ENCODE results near the gene DAB2IP. TPM values are rescaled to one million over a fixed set of nuclear protein-coding genes. Genes with fewer than 3 reads are reported as not detected.

DAB2IP gene
- total RNA-seq, 2 donors from 2014 or later, result 70.7 to 71.0 TPM

DNA sequence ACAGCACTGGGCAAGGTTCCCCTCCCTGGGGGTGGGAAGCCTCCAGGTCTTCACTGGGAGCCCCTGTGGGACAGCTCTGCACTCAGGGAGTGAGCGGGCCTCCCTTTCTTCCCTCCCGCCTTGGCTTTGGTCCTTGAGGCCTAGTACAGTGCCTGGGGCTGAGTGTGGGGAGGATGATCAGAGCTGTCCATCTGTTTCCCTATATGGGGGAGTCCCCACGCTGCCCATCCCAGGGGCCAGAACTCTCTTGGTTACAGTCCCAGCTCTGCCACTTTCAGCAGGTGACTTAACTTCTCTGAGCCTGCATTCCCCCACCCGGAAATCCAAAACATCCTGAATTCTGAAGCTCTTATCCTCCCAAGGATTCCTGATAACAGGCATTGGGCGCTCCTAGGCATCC lies 42.6 kb downstream of the DAB2IP start:
- no peak for TF ChIP-seq CTCF (conservative IDR thresholded peaks at IDR 0.05)
- H3K9me3 Mint-ChIP-seq, result no peaks in the 10 kb centered on the region
- no peaks in the 10 kb centered on the region for H3K36me3 ChIP-seq (ENCODE audit: control insufficient read depth, insufficient read depth, low read length)
- H3K9ac ChIP-seq (ENCODE audit: extremely low read depth, low read length, poor library complexity, severe bottlenecking), result no peak overlapping the region
- DNase-seq, result no peak
- H3K36me3 Mint-ChIP-seq (ENCODE audit: low read depth), result no peaks in the 10 kb centered on the region
- peaks cover 27% of the 10 kb centered on the region for H3K4me1 ChIP-seq (ENCODE audit: control insufficient read depth, insufficient read depth, low read length)
- H3K27me3 ChIP-seq (ENCODE audit: control insufficient read depth, insufficient read depth, low read length, poor library complexity, severe bottlenecking), result no peaks in the 10 kb centered on the region
- no peak overlapping the region for H3K4me3 ChIP-seq (ENCODE audit: low read length)
- 95 to 100% methylated on average over 1 to 5 of the region's 5 CpGs for WGBS, 2 experiments (ENCODE audit: insufficient coverage in 1 of 2, insufficient read length in 1 of 2)
- H3K4me1 Mint-ChIP-seq, result peaks cover 25% of the 10 kb centered on the region
- peaks cover 7% of the 10 kb centered on the region for H3K27me3 Mint-ChIP-seq (ENCODE audit: insufficient read depth)
- peak overlapping the region; percentile 6 for H3K27ac ChIP-seq (ENCODE audit: low read depth, low read length)
- no peak overlapping the region for H3K27ac Mint-ChIP-seq
- no peak overlapping the region for H3K4me3 Mint-ChIP-seq
- no peaks in the 10 kb centered on the region for H3K9me3 ChIP-seq (ENCODE audit: control insufficient read depth, low read length)

DNA sequence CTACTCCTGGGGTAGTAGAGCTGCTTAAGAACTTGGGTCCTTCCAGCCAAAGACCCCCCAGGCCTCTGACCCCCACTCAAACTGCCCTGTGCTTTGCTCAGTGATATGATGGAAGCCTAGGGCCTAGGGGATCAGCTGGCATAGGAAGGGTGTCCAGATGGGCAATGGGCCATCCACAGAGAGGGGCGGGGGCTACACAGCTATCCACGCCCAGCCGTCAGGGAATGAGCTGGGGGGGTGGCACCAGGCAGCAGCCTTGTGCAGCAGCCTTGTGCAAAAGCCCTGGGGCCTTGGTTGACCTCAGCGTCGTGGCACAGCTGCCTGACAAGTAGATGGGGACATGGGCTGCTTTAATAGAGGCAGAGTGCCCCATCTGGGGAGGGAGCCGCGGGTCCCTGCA lies 43.2 kb downstream of the DAB2IP start:
- Mint-ChIP-seq H3K9me3 (no peaks in the 10 kb centered on the region), H3K27me3 (ENCODE audit: insufficient read depth) (peaks cover 7% of the 10 kb centered on the region), H3K27ac (no peak overlapping the region), H3K4me3 (no peak overlapping the region), H3K36me3 (ENCODE audit: low read depth) (no peaks in the 10 kb centered on the region), H3K4me1 (peaks cover 25% of the 10 kb centered on the region)
- Histone ChIP-seq H3K9me3 (ENCODE audit: control insufficient read depth, low read length) (no peaks in the 10 kb centered on the region), H3K36me3 (ENCODE audit: control insufficient read depth, insufficient read depth, low read length) (no peaks in the 10 kb centered on the region), H3K4me3 (ENCODE audit: low read length) (no peak overlapping the region), H3K27me3 (ENCODE audit: control insufficient read depth, insufficient read depth, low read length, poor library complexity, severe bottlenecking) (no peaks in the 10 kb centered on the region), H3K4me1 (ENCODE audit: control insufficient read depth, insufficient read depth, low read length) (peaks cover 27% of the 10 kb centered on the region), H3K27ac (ENCODE audit: low read depth, low read length) (peak overlapping the region; percentile 6), H3K9ac (ENCODE audit: extremely low read depth, low read length, poor library complexity, severe bottlenecking) (no peak overlapping the region)
- no peak for TF ChIP-seq CTCF (conservative IDR thresholded peaks at IDR 0.05)
- no peak for DNase-seq
- WGBS, 2 experiments (ENCODE audit: insufficient coverage in 1 of 2, insufficient read length in 1 of 2), result 81 to 88% methylated on average over 4 to 7 of the region's 7 CpGs

DNA sequence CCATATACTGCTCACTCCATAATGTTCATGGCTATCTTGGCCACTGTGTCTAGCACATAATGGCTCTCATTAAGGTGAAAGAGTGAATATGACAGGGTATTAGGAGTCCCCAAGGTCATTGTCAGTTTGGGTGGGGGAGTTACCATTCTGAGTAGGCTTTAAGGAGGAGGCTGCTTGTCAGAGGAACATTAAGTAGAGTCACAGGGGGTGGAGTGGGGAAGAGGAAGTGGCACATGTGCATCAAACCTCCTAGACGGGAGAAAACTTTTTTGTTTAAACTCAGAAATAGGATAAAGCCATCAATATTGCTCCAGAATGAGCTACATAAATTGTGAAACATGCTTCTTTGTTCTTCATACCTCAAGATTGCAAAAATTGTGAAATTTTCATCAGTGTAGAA lies 45.5 kb downstream of the DAB2IP start:
- Mint-ChIP-seq H3K27ac (no peak overlapping the region), H3K27me3 (ENCODE audit: insufficient read depth) (peaks cover 7% of the 10 kb centered on the region), H3K4me1 (peaks cover 10% of the 10 kb centered on the region), H3K36me3 (ENCODE audit: low read depth) (peaks cover 3% of the 10 kb centered on the region), H3K4me3 (no peak overlapping the region), H3K9me3 (no peaks in the 10 kb centered on the region)
- Histone ChIP-seq H3K9ac (ENCODE audit: extremely low read depth, low read length, poor library complexity, severe bottlenecking) (no peak overlapping the region), H3K4me3 (ENCODE audit: low read length) (no peak overlapping the region), H3K27me3 (ENCODE audit: control insufficient read depth, insufficient read depth, low read length, poor library complexity, severe bottlenecking) (no peaks in the 10 kb centered on the region), H3K36me3 (ENCODE audit: control insufficient read depth, insufficient read depth, low read length) (peaks cover 6% of the 10 kb centered on the region), H3K9me3 (ENCODE audit: control insufficient read depth, low read length) (no peaks in the 10 kb centered on the region), H3K27ac (ENCODE audit: low read depth, low read length) (no peak overlapping the region), H3K4me1 (ENCODE audit: control insufficient read depth, insufficient read depth, low read length) (peaks cover 23% of the 10 kb centered on the region)
- no peak for DNase-seq
- TF ChIP-seq CTCF (conservative IDR thresholded peaks at IDR 0.05), result no peak
- WGBS, 2 experiments (ENCODE audit: insufficient coverage in 1 of 2, insufficient read length in 1 of 2), result 79 to 83% methylated on average over 1 of the region's 1 CpG
